COR-L47 (cell line): ENCODE measurements around the gene ATG10.
"Not testable (repeated sequence)": the region's sequence is repeated elsewhere in the genome, so short reads cannot be mapped to it uniquely, and the experiment has no call there.

Experiments
- DNase-seq: peaks from one replicate; lab custom pipeline; 2025; lab: John Stamatoyannopoulos, UW

Gene ATG10

DNA sequence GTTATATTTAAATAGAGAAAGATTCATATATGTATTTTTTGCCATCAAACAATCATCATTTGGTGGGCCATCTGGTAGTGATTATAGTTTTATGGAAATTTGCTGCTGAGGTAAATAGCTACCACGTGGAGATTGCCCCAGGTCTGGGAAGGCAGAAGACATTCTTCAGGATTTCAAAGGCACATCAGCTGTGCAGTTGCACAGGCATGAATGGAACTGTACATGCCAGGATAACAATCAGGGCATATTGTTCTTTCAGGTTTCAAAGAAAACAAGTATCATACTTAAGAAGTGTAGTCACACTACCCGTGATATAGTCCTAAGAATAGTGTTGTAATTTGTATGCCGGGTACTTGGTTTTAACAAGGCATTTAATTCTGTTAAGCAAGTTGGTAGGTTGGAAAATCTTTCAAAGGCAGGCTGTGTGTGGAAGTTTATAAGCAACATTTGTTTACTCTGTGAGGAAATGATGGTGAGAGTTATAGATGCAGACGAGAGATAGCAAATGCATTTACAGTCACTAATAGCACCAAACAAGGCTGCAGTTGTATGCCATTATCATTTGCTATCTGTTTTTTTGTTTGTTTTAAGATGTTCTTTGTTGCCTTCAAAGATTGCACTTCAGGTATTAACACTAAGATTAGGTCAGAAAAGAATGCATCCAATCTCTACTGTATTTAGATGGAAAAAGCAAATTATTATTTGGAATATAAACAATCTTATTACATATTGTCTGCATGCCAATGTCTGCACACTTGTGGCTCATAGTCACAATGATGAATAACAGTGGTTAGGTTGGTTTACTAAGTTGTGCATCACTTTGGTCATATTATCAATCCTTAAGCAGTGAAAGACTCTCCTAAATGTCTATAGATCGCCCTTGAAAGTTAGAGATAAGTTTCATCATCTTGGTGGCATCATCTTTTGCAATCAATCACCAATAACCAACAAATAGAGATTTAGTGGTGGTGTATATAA, 251.1 kb downstream of the ATG10 start:
- DNase-seq = no peak

GRCh38 chr5:82225525-82226172, 253.8 kb downstream of the ATG10 start:
- DNase-seq = peak; percentile 49

GRCh38 chr5:82234885-82235284, 263.1 kb downstream of the ATG10 start:
- peak; percentile 28 for DNase-seq

GRCh38 chr5:82244151-82244550, 272.3 kb downstream of the ATG10 start:
- no peak for DNase-seq

- DNase-seq = no peak
These were observed 273.2 kb downstream of the ATG10 start for GRCh38 chr5:82244854-82245635.

- DNase-seq = no peak
These were observed 275.2 kb downstream of the ATG10 start for GRCh38 chr5:82246960-82247574.

DNA sequence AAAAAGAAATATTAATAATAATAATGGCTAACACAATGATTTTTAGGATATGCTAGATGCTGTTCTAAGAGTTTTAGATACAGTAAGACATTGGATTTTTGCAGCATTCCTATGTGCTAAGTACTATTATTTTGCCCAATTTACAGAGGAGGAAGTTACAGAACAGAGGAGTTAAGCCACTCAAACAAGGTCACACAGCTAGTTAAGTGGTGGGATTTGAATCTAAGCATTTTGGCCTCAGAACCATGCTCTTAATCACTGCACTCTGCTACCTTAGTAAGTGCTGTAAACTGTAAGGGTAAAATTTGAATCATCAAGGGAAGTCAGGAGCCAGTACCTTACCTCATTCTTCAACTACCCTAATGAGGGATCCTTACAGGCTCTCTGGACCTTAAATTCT, 280.9 kb downstream of the ATG10 start:
- no peak for DNase-seq

- no peak for DNase-seq
These were observed 284.0 kb downstream of the ATG10 start for GRCh38 chr5:82255844-82256243.

DNA sequence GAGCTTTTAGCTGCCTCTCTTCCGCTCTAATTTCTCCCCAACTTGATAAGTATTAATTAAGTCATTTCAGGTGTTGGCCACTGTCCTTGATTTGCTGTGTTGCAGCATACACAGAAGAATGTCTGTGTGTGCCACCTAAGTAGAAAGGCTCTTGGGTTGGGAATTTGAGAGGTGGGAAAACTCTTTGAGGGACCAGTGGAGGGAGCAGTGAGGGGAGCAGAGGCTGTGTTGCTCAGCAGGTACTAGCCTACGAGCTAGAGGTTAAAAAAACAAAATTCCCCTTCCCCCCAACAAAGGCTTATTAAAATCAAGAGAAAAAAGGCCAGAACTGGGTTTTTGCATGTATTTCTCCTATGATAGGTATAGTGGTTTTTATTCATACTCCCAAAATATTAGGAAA, 285.4 kb downstream of the ATG10 start:
- no peak for DNase-seq

GRCh38 chr5:82257729-82258128, 285.9 kb downstream of the ATG10 start:
- no peak for DNase-seq

DNA sequence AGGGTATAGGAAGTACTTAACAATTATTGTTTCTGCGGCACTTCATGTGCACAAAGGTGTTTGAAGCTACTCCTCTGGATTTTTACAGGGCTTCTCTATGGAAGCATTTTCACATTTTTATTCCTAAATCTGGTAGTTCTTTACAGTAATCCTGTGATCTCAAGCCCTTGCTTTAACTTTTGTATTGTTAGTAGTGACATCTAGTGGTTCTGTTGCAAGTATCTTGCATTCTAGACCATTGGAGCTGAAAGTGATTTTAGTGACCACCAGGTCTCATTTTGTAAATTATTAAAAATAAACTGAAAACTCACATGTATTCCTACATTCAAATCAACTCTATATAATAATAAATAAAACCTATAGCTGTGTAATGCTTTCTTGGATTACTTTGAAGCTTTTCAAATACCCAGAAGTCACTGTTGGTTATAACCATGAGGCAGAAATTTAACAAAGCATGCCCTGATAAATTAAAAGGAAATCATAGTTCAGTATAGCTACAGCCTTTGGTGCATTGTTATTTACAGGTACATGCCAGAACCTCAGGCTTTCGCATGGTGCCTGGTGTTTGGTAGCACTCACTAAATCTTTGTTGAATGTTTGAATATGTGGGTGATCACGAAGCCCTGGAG, 287.5 kb downstream of the ATG10 start:
- peak; percentile 32 for DNase-seq

GRCh38 chr5:82265047-82265446, 293.2 kb downstream of the ATG10 start:
- DNase-seq = no peak

DNA sequence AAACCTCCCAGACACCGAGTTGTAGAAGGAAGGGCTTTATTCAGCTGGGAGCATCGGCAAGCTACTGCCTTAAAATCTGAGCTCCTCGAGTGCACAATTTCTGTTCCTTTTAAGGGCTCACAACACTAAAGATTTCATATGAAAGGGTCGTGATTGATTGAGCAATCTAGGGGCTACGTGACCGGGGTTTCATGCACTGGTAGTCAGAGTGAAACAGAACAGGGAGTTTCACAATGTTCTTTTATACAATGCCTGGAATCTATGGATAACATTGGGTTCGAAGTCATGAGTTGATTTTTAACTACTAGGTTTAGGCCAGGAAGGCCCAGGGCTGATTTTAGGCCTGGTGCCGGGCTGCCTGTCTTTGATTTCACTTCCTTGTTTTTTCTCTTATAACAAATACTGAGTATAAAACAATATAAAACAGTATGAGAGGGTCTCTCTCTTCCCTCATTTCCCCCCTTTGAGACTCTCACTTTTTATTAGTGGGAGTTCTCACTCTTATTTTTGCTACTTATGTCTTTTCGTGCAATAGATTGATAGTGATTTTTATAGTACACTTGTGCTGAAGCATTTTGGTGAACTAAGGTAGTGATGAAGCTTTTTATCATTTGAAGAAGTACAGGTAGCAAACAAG, 295.6 kb downstream of the ATG10 start:
- not testable (repeated sequence) for DNase-seq

- DNase-seq = not testable (repeated sequence)
These were observed 297.5 kb downstream of the ATG10 start for GRCh38 chr5:82269363-82269762.

GRCh38 chr5:82272571-82273356, 300.9 kb downstream of the ATG10 start:
- DNase-seq = not testable (repeated sequence)

- not testable (repeated sequence) for DNase-seq
These were observed 301.6 kb downstream of the ATG10 start for GRCh38 chr5:82273426-82273825.

DNA sequence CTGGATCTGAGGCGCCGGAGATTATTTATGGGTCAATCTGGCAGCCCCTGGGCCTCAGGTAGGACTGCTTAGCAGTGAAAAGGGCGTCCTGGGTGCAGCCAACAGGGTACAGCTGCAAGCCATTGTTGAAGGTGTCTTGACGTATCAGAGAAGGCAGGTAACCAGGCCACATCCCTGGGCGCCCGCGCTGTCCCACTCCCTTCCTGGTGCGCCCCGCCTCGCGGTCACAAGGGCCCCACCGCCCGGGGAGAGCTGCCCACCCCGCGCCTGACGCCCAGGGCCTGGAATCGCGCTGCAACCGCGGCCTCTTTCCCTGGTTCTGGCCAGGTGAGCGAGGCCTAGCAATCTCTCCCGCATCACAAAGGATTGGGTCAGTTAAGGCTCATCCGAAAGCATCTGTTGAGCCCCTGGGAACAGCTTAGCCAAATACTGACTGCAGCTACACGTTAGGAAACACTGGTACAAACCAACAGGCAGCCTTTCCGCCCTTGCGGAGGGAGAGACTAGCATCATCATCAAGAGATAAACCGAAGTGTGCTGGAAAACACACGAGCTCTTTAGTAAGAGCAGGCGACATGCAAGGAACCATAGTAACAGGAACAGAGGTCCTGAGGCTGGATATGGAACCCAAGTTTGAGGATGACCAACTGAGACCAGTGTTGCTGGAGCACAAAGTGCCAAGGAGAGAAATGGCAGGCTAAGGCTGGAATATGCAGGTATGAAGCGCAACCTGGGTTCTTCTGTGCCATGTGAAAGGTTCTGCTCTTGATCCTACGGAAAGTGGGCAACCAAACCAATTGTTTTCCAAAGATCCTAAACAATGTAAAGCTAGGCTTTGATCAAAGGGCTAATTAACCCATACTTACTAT, 302.8 kb downstream of the ATG10 start:
- no peak for DNase-seq

DNA sequence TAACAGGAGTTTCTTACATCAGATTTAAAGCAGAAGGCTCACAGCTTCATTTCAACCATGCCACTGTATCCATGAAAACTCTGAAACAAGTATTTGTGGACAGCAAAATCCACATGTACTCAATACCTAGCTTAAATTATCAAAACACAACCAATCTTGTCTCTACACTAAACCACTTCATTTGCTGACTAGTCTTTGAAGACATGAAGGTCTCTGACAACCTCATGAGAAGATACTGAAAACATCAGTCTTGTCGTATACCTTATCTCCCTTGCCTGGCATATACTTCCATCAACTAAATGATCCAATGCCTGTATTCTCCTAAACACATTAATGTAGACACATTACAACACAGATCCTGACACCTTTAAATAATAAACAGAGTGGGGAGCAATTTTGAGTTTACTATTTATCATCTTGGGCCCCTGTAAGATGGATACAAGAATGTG, 303.4 kb downstream of the ATG10 start:
- no peak for DNase-seq
